GM12801 (cell line): ENCODE data around the gene SARDH.

Experiments
- CTCF ChIP-seq: IDR thresholded peaks from one replicate; pipeline ENCODE4 v1.5.1; 2011; ENCODE audit warnings: control low read depth; ENCODE audit not compliant: insufficient read length; ENCODE audit errors: extremely low read depth

The SARDH gene

DNA sequence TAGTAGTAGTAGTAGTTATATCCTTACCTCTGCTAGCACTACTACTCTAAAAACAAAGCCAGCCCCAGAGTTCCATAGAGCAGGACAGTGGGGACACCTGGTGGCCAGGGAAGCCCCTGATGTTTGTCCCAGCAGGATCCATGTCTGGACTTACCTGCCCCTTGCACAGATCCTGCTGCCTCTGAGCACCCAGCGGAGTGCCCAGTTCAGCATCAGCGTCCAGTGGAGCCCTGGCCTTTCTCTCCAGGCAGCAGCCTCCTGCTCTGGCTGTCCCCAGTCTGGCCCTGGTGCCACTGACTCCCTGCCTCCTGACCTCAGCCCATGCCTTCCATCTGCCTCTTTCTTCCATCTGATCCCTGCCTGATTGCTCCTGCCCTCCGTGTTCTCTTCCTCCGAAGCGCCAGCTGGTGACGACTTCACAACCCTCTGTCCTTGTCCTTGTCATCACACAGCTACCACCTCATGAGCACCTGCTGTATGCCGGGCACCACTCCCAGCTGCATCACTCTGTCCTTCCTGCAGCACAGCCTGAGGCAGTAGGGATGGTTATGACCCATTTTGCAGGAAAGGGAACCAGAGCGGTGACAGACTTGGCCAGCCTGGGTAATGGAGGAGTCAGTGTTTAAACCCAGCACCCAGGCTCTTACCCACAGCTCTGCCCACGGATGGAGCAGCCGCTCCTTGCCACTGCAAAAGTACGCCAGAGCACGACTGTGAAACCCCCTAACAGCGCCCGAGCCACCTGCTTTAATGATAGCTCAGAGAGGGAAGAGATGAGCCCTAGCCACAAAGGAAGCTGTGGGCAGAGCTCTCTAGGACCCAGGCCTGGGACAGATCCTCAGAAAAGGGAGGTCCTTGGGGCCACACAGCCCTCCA is 11.5 kb downstream of the SARDH start:
- TF ChIP-seq CTCF = no peak

GRCh38 chr9:133725886-133726285 is 12.3 kb downstream of the SARDH start:
- TF ChIP-seq CTCF = no peak

DNA sequence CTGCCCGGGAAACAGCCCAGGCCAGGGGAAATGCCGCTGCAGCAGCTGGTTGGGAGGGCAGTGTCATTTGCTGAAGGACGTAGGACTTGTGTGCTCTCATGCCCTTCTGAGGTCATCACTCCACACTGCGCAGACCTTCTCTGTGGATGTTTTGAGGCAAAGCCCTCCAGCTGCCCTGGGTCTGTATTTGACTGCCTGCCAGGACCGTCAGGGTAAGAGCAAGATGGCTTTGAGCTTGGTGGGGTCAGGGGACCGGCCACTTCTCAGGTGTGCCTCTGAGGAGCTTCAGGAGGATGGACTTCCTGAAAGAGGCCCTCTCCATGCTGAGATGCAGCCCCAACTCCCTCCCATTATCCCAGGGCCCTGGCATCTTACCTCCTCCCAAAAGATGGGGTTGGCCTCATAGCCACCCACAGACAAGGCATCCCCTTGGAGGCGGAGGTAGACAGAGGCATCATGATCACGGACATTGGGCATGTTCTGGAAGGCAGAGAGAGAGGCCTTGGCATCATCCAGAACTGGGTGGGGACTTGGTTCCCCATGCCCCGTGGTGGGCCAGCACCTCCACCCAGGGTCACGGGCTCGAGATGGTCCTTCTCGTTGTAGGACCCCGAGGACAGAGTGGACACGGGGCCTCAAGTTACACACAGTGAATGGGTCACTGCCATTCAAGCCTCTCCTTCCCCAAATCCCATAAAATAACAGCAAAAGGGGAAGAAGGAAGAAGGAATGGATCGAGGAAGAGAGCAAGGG is 19.4 kb downstream of the SARDH start:
- no peak for TF ChIP-seq CTCF

- no peak for TF ChIP-seq CTCF
Observed at GRCh38 chr9:133717113-133718031, 20.8 kb downstream of the SARDH start.

GRCh38 chr9:133716564-133717112 is 21.5 kb downstream of the SARDH start:
- TF ChIP-seq CTCF = no peak

DNA sequence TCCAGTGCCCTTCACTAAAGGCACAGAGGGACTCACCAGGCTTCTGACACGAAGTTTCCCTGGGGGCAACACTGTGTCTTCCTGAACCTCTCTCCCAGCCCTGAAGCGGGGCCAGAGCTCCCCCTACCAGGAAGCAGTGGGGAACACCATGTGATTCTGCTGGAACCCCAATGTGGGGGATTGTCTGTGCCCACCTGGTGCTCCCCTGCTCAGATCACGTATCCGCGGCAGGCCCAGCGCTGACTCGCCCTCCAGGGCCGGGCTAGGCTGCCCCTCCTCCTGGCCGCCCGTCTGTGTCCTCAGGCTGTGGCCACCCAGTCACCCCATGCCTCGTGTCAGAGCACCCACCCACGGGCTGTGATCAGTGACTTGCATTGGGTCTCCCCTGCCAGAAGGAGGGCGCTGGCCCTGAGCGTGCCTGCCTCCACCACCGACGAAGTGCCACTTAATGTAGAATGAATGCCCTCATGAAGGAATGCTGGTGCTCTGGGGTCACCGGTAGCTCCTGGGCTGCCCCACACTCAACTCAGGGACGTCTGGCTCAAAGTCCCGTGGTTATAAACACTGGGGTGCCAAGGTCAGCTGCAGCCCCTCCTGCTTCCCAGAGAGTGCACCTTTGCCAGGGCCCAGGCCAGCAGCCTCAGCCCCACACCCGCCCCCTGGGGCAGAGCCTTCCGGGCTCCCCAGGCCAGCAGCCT is 22.1 kb downstream of the SARDH start:
- TF ChIP-seq CTCF = no peak
